Liver (tissue), 3 donors: Measurements from ENCODE around the gene SPATS2L.

Experiments used
- FOXA1 ChIP-seq: IDR thresholded peaks from 2 replicates; pipeline ENCODE4 v1.6.1; 2016; ENCODE audit warnings: antibody characterized with exemption
- GABPA ChIP-seq, 2 donors: IDR thresholded peaks in 1 of 2; conservative IDR thresholded peaks in 1 of 2; 2 replicates each; pipeline ENCODE4 v1.6.1; 2016; ENCODE audit warnings: antibody characterized with exemption in 2 of 2, mild to moderate bottlenecking in 1 of 2, moderate library complexity in 1 of 2
- RXRA ChIP-seq, 2 donors: IDR thresholded peaks; 2 replicates each; pipeline ENCODE4 v1.6.1; 2017 to 2018; ENCODE audit warnings: antibody characterized with exemption in 2 of 2, mild to moderate bottlenecking in 1 of 2
- SP1 ChIP-seq: IDR thresholded peaks from 2 replicates; pipeline ENCODE4 v1.6.1; 2018; ENCODE audit warnings: antibody characterized with exemption, mild to moderate bottlenecking
- YY1 ChIP-seq: IDR thresholded peaks from 2 replicates; pipeline ENCODE4 v1.6.1; 2016; ENCODE audit warnings: antibody characterized with exemption, mild to moderate bottlenecking
- TF ChIP-seq, protein P1 (sequence below): fragments of 150-350 bp; IDR thresholded peaks from 2 replicates; pipeline ENCODE4 v1.5.1; 2017; ENCODE audit warnings: improper control_type of control experiment, low read depth, low read length; ENCODE audit not compliant: missing input control
- TF ChIP-seq, protein P2 (sequence below): IDR thresholded peaks from 2 replicates; pipeline ENCODE4 v1.6.1; 2016; ENCODE audit warnings: antibody characterized with exemption, mild to moderate bottlenecking
- TF ChIP-seq, protein P3 (sequence below): IDR thresholded peaks from 2 replicates; pipeline ENCODE4 v1.6.1; 2016; ENCODE audit warnings: antibody characterized with exemption
- TF ChIP-seq, protein P4 (sequence below): IDR thresholded peaks from 2 replicates; pipeline ENCODE4 v1.6.1; 2016; ENCODE audit warnings: antibody characterized with exemption
- donor health status: healthy.
- donor health status: healthy.

DNA sequence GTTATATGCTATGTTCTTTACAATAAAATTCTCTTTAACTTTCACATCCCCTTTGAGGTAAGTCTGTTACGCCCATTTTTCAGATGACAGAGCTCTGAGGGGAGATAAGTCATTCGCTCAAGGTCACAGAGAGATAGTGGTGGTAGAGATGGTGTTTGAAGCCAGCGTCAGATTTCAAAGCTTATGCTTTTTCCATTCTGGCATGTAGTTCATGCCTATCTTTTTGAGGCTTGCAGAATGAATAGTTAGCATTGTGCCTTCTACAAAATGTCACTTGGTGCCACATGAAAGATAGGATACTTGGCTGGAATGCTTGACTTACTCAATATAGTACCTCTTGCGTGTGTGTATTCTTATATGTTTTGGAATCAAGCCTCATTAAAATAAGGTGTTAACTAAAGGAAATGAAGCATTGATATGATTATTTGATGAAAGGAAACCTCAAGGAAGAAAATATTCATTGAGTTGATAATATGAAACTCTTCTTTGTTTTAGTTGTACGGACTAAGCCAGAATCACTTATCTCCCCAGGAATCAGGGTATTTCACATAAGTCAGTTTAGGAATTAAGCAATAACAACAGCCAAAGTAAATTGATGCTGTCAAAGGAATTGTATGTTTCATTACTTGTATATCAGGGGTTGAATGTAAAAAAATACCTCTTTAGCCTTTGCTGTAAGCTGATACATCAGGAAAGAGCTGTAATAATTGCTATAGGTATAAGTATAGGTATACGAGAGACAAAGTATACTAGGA lies 15.5 kb downstream of the SPATS2L start:
- TF ChIP-seq, protein P1, sequence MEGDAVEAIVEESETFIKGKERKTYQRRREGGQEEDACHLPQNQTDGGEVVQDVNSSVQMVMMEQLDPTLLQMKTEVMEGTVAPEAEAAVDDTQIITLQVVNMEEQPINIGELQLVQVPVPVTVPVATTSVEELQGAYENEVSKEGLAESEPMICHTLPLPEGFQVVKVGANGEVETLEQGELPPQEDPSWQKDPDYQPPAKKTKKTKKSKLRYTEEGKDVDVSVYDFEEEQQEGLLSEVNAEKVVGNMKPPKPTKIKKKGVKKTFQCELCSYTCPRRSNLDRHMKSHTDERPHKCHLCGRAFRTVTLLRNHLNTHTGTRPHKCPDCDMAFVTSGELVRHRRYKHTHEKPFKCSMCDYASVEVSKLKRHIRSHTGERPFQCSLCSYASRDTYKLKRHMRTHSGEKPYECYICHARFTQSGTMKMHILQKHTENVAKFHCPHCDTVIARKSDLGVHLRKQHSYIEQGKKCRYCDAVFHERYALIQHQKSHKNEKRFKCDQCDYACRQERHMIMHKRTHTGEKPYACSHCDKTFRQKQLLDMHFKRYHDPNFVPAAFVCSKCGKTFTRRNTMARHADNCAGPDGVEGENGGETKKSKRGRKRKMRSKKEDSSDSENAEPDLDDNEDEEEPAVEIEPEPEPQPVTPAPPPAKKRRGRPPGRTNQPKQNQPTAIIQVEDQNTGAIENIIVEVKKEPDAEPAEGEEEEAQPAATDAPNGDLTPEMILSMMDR: no peak
- TF ChIP-seq, protein P2, sequence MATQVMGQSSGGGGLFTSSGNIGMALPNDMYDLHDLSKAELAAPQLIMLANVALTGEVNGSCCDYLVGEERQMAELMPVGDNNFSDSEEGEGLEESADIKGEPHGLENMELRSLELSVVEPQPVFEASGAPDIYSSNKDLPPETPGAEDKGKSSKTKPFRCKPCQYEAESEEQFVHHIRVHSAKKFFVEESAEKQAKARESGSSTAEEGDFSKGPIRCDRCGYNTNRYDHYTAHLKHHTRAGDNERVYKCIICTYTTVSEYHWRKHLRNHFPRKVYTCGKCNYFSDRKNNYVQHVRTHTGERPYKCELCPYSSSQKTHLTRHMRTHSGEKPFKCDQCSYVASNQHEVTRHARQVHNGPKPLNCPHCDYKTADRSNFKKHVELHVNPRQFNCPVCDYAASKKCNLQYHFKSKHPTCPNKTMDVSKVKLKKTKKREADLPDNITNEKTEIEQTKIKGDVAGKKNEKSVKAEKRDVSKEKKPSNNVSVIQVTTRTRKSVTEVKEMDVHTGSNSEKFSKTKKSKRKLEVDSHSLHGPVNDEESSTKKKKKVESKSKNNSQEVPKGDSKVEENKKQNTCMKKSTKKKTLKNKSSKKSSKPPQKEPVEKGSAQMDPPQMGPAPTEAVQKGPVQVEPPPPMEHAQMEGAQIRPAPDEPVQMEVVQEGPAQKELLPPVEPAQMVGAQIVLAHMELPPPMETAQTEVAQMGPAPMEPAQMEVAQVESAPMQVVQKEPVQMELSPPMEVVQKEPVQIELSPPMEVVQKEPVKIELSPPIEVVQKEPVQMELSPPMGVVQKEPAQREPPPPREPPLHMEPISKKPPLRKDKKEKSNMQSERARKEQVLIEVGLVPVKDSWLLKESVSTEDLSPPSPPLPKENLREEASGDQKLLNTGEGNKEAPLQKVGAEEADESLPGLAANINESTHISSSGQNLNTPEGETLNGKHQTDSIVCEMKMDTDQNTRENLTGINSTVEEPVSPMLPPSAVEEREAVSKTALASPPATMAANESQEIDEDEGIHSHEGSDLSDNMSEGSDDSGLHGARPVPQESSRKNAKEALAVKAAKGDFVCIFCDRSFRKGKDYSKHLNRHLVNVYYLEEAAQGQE: no peak
- TF ChIP-seq GABPA (IDR thresholded peaks at IDR 0.05 in 1 of 2, conservative IDR thresholded peaks at IDR 0.05 in 1 of 2): no peak
- no peak for TF ChIP-seq YY1
- TF ChIP-seq, protein P3, sequence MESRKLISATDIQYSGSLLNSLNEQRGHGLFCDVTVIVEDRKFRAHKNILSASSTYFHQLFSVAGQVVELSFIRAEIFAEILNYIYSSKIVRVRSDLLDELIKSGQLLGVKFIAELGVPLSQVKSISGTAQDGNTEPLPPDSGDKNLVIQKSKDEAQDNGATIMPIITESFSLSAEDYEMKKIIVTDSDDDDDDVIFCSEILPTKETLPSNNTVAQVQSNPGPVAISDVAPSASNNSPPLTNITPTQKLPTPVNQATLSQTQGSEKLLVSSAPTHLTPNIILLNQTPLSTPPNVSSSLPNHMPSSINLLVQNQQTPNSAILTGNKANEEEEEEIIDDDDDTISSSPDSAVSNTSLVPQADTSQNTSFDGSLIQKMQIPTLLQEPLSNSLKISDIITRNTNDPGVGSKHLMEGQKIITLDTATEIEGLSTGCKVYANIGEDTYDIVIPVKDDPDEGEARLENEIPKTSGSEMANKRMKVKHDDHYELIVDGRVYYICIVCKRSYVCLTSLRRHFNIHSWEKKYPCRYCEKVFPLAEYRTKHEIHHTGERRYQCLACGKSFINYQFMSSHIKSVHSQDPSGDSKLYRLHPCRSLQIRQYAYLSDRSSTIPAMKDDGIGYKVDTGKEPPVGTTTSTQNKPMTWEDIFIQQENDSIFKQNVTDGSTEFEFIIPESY: no peak
- no peak for TF ChIP-seq RXRA (IDR thresholded peaks at IDR 0.05)
- TF ChIP-seq FOXA1: no peak
- TF ChIP-seq, protein P4, sequence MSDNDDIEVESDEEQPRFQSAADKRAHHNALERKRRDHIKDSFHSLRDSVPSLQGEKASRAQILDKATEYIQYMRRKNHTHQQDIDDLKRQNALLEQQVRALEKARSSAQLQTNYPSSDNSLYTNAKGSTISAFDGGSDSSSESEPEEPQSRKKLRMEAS: no peak
- no peak for TF ChIP-seq SP1
